SK-N-SH (cell line): Measurements from ENCODE around the gene KANSL3.

Experiments used
- CHD2 ChIP-seq: fragments of 150-350 bp; IDR thresholded peaks from 2 replicates; pipeline ENCODE4 v1.6.1; 2018; ENCODE audit warnings: low read length; ENCODE audit not compliant: partially characterized antibody
- FOXM1 ChIP-seq: IDR thresholded peaks from 2 replicates; pipeline ENCODE4 v1.4.0; 2012; ENCODE audit warnings: low read depth, mild to moderate bottlenecking
- USF2 ChIP-seq: fragments of 150-350 bp; IDR thresholded peaks from 2 replicates; pipeline ENCODE4 v1.6.1; 2017; ENCODE audit warnings: antibody characterized with exemption, low read length, low read depth, borderline replicate concordance

- TF ChIP-seq FOXM1, result no peak
- TF ChIP-seq USF2, result no peak
- TF ChIP-seq CHD2, result no peak
Observed at GRCh38 chr2:96558485-96558884, 79.6 kb downstream of the KANSL3 start.
